ENCODE results near the gene TIPRL. TPM values are rescaled to one million over a fixed set of nuclear protein-coding genes. Genes with fewer than 3 reads are reported as not detected.

The TIPRL gene
- total RNA-seq, 1 donor, result 16.8 TPM

DNA sequence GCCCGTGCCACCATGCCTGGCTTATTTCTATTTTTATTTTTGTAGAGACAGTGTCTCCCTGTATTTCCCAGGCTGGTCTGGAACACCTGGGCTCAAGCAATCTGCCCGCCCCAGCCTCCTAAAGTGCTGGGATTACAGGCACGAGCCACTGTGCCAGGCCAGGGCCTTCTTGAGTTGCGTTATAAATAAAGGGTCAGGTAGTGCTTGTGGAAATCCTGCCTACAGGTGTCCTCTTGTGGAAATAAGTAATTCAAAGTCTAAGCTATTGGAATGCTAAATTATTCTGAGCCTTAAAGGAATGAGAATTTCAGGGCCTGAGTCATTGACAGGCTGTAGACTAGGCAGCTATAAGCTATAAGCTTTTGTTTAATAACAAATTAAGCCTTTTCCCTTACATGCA is 38.9 kb downstream of the TIPRL start:
- H3K27me3 ChIP-seq (ENCODE audit: insufficient read depth, low read length), result no peaks in the 10 kb centered on the region
- H3K9me3 ChIP-seq (ENCODE audit: low read depth, low read length), result no peaks in the 10 kb centered on the region
- H3K4me1 ChIP-seq (ENCODE audit: insufficient read depth, low read length), result no peaks in the 10 kb centered on the region
- H3K4me3 ChIP-seq (ENCODE audit: low read length), result no peak overlapping the region

DNA sequence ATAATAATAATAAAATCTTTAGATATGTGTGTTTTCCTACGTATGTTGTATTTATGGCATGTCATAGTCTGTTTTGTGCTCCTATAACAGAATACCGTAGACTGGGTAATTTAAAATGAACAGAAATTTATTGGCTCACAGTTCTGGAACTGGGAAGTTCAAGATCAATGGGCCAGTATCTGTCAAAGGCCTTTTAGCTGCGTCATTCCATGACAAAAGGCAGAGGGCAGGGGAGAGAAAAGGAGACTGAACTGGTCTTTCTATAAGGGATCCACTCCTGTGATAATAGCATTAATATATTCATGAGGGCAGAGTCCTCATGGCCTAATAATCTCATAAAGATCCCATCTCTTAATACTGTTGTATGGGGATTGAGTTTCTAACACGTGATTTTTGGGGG is 39.9 kb downstream of the TIPRL start:
- Histone ChIP-seq H3K4me1 (ENCODE audit: insufficient read depth, low read length) (no peaks in the 10 kb centered on the region), H3K9me3 (ENCODE audit: low read depth, low read length) (no peaks in the 10 kb centered on the region), H3K4me3 (ENCODE audit: low read length) (no peak overlapping the region), H3K27me3 (ENCODE audit: insufficient read depth, low read length) (no peaks in the 10 kb centered on the region)

DNA sequence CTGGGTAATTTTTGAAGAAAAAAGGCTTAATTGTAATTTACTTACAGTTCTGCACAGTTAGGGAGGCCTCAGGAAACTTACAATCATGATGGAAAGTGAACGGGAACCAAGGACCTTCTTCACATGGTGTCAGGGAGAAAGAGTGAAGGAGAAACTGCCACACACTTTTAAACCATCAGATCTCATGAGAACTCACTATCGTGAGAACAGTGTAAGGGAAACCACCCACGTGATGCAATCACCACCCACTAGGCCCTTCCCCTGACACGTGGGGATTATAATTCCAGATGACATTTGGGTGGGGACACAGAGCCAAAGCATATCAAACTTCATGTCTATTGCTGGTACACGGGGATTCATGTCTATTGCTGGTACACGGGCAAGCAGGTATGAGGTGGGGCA is 41.7 kb downstream of the TIPRL start:
- no peaks in the 10 kb centered on the region for H3K9me3 ChIP-seq (ENCODE audit: low read depth, low read length)
- no peak overlapping the region for H3K4me3 ChIP-seq (ENCODE audit: low read length)
- H3K27me3 ChIP-seq (ENCODE audit: insufficient read depth, low read length), result no peaks in the 10 kb centered on the region
- peaks cover 7% of the 10 kb centered on the region for H3K4me1 ChIP-seq (ENCODE audit: insufficient read depth, low read length)

DNA sequence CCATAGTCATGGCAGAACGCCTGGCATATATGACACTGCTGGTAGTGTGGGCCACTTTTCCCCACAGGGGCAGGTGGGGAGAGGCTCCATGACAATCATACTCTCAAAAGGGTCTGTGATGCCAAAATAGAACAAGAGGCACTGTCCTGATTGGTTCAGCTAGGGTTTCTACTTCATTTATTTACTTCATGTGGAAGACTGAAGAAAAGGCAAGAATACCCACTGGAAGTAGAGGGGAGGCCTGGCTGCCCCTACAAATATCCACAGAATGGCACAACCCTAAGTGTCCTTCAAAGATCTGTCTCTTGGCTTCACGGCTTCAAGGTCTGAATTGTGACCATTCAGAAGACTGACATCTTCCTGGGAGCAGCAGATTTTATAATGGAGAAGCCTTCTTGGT is 42.5 kb downstream of the TIPRL start:
- H3K27me3 ChIP-seq (ENCODE audit: insufficient read depth, low read length), result no peaks in the 10 kb centered on the region
- H3K4me1 ChIP-seq (ENCODE audit: insufficient read depth, low read length), result peaks cover 8% of the 10 kb centered on the region
- H3K9me3 ChIP-seq (ENCODE audit: low read depth, low read length), result no peaks in the 10 kb centered on the region
- no peak overlapping the region for H3K4me3 ChIP-seq (ENCODE audit: low read length)

DNA sequence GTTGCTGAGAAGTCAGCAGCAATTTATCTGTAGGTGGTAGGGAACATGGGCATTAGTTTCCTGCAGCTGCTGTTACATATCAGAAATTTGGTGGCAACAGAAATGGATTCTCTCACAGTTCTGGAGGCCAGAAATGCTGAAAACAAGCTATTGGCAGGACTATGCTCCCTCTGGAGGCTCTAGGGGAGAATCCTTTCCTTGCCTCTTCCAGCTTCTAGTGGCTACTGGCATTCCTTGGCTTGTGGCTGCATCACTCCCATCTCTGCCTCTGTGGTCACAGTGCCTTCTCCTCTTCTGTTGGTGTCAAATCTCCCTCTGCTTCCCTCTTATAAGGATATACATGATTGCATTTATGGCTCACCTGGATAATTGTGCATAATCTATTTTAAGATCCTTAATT is 44.5 kb downstream of the TIPRL start:
- H3K4me3 ChIP-seq (ENCODE audit: low read length), result no peak overlapping the region
- H3K4me1 ChIP-seq (ENCODE audit: insufficient read depth, low read length), result peaks cover 27% of the 10 kb centered on the region
- no peaks in the 10 kb centered on the region for H3K9me3 ChIP-seq (ENCODE audit: low read depth, low read length)
- H3K27me3 ChIP-seq (ENCODE audit: insufficient read depth, low read length), result no peaks in the 10 kb centered on the region

DNA sequence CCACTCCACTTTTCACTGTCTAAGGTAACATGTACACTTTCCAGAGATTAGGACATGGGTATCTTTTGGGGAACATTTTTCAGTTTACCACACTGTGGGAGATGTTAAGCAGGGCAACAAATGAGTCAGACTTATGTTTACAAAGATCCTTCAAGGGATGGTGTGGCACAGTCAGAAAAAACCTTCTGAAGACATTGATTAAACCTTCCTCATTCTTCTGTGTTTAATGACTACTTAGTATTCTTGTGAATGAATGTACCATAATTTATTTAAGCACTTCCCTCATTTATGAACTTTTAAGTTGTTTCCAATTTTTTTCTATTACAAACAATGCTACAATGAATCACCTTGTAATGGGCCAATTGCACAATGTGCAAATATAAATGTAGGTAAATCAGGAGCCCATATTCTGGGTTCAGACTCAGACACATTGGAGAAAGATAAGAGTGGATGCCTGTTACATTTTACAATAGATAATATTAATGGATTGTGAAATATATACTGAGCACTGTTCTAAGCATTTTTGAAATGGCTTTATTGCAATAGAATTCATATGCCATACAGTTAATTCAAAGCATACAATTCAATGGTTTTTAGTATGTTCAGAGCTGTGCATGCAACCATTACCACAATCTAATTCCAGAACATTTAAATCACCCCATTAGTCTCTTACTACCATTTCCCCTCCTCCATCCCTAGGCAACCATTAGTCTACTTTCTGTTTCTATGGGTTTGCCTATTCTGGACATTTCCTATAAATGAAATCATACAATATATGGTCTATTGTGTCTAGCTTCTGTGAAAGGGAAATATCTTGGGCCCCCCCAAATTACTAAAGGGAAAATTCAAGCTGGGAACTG is 45.1 kb downstream of the TIPRL start:
- Histone ChIP-seq H3K4me1 (ENCODE audit: insufficient read depth, low read length) (peaks cover 33% of the 10 kb centered on the region), H3K9me3 (ENCODE audit: low read depth, low read length) (no peaks in the 10 kb centered on the region)

DNA sequence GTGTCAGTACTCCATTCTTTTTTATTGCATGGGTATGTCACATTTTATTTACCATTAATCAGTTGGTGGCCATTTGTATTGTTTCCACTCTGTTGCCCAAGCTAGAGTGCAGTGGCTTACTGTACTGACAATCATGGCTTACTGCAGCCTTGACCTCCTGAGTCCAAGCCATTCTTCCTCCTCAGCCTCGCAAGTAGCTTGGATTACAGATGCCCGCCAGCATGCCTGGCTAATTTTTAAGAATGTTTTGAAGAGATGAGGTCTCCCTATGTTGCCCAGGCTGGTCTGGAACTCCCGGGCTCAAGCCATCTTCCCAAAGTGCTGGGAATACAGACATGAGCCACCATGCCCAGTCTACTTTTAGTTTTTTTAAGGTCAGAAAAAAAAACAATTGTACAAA is 46.2 kb downstream of the TIPRL start:
- Histone ChIP-seq H3K9me3 (ENCODE audit: low read depth, low read length) (no peaks in the 10 kb centered on the region), H3K4me1 (ENCODE audit: insufficient read depth, low read length) (peaks cover 40% of the 10 kb centered on the region), H3K4me3 (ENCODE audit: low read length) (peak overlapping the region; percentile 86), H3K27me3 (ENCODE audit: insufficient read depth, low read length) (no peaks in the 10 kb centered on the region)

More for the DNA sequence above, 45.1 kb downstream of the TIPRL start:
- Histone ChIP-seq H3K4me3 (ENCODE audit: low read length) (no peak overlapping the region), H3K27me3 (ENCODE audit: insufficient read depth, low read length) (no peaks in the 10 kb centered on the region)

DNA sequence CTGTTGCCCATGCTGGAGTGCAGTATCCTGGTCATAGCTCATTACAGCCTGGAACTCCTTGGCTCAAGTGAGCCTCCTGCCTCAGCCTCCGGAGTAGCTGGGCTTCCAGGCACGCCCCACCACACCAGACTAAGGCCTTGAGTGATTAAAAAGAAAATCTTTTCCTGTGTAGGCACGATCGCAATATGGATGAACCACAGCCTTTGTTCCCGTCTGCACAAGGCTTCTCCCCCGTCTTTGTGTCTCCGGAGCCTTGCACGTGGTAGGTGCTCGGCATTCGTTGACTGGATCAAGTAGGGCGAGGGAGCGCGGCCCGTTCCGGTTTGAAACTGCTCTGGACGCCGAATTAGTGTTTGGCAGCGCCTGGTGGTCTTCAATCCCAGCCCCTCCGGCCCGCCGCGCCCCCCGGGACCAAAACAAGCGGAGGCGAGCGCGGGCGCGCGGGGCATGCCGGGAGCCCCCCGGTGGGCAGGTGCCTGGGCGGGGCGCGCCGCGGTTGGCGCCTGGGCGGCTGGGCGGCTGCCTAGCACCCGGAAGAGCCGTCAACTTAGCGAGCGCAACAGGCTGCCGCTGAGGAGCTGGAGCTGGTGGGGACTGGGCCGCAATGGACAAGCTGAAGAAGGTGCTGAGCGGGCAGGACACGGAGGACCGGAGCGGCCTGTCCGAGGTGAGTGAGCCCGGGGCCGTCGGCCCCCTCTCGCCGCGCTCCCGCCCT is 46.9 kb downstream of the TIPRL start, which contains the start of gene SFT2D2:
Gene SFT2D2 (plus strand): TSS at position 529 of the 715 bp plus-strand sequence. CDS start 76 bp downstream, at position 605.
- Histone ChIP-seq H3K4me3 (ENCODE audit: low read length) (peak within 1 kb of the TSS; percentile 86), H3K4me1 (ENCODE audit: insufficient read depth, low read length) (peaks cover 40% of the 10 kb centered on the region), H3K9me3 (ENCODE audit: low read depth, low read length) (no peaks in the 10 kb centered on the region), H3K27me3 (ENCODE audit: insufficient read depth, low read length) (no peaks in the 10 kb centered on the region)

DNA sequence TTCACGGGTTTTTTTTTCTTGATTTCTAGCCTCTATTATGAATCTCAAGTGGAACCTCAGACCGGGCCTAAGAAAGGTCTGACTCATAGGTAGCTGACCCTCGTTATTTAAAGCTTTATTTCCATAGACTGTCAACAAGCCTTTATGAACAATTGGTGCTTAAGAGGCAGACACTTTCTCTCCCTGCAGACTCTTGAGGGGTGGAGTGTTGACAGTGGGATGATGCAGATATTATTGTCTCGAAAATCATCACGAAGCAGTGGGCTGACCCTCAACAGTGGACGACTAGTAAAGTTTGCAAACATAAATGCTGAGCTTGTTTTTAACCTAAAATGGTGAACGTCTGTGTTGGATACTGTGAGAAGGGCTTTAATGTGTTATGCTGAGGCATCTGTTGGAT is 48.9 kb downstream of the TIPRL start:
- H3K4me3 ChIP-seq (ENCODE audit: low read length), result peak overlapping the region; percentile 86
- no peaks in the 10 kb centered on the region for H3K27me3 ChIP-seq (ENCODE audit: insufficient read depth, low read length)
- H3K4me1 ChIP-seq (ENCODE audit: insufficient read depth, low read length), result peaks cover 45% of the 10 kb centered on the region
- no peaks in the 10 kb centered on the region for H3K9me3 ChIP-seq (ENCODE audit: low read depth, low read length)

DNA sequence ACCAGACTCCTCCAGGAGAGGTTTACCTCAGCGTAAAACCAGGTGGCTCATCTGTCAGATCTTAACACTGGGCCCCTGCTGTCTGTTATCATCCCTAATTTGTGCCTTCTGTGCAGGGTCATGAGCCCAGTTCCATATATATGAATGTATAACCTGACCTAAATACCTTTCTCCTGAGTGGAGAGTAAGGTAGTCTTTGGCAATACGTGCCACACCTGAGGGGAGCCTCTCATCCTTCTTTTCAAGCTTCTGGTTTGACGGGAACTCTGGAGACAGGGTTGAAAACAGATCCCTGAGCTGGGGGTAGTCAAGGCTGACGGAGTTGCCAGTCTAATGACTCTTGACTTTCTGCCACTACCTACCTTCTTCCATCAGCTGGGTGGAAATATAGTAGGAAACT is 51.1 kb downstream of the TIPRL start:
- Histone ChIP-seq H3K27me3 (ENCODE audit: insufficient read depth, low read length) (no peaks in the 10 kb centered on the region), H3K4me1 (ENCODE audit: insufficient read depth, low read length) (peaks cover 44% of the 10 kb centered on the region), H3K9me3 (ENCODE audit: low read depth, low read length) (no peaks in the 10 kb centered on the region), H3K4me3 (ENCODE audit: low read length) (no peak overlapping the region)

DNA sequence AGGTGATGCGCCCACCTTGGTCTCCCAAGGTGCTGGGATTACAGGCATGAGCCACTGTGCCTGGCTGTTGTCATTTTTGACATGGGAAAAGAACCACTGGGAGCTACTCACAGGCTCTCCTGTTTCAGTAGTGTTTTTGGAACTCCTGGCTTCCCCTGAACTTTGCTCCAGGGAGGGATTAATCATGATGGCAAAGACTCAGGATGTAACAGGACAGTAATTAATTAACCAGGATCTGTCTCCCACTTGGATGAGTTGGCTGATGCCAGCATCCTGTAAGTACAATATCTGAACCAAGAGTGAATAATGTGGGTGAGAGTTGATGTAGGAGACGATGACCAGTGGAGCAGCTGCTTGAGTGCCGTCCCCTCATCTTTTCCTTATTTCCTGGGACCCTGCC is 51.9 kb downstream of the TIPRL start:
- H3K9me3 ChIP-seq (ENCODE audit: low read depth, low read length), result no peaks in the 10 kb centered on the region
- H3K27me3 ChIP-seq (ENCODE audit: insufficient read depth, low read length), result no peaks in the 10 kb centered on the region
- H3K4me3 ChIP-seq (ENCODE audit: low read length), result no peak overlapping the region
- H3K4me1 ChIP-seq (ENCODE audit: insufficient read depth, low read length), result peaks cover 40% of the 10 kb centered on the region

DNA sequence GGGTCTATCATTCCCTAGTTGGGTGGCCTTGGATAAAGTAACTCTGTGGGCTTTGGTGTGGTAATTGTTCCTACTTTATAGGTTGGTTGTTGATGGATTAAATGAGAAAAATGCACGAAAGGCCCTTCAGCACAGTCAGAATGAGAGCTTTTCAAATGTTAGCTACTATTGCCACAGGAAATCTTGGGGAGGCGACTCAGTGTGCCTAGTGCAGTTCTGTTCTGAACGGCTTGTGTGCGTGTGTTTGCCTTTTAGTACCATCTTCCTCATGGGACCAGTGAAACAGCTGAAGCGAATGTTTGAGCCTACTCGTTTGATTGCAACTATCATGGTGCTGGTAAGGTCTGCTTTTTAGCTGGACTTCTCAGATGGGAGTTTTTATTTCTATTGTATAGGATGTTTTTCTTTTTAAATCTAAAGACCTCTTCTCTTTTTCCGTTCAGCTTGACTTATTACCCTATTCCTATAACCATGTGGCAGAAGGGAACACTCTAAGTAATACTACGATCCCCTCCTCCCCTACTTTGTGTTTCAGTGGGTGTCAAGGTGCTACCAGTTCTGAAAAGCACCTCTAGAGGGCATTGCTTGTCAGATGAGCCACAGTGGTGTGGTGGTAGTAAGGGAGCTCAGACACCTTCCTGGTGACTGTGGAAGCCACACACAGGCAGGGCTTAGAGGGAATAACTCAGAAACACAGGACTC is 56.2 kb downstream of the TIPRL start:
- Histone ChIP-seq H3K4me3 (ENCODE audit: low read length) (no peak overlapping the region), H3K4me1 (ENCODE audit: insufficient read depth, low read length) (peaks cover 8% of the 10 kb centered on the region)

DNA sequence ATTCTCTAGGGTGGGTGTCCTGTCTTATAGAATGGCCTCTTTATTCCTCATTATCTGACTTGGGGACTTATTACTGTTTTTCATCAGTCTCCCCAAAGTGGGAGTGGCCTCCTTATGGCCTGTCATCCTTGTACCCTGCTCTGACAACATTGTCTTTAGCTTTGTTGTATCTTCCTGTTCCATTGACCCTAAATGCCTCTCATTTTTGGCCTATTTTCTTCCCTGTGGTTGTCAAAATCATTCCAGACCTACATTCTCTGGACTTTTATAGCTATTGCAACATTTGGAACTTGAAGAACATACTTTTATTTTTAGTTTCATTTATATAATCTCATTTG is 56.8 kb downstream of the TIPRL start:
- H3K4me3 ChIP-seq (ENCODE audit: low read length), result no peak overlapping the region
- H3K9me3 ChIP-seq (ENCODE audit: low read depth, low read length), result no peaks in the 10 kb centered on the region
- peaks cover 8% of the 10 kb centered on the region for H3K4me1 ChIP-seq (ENCODE audit: insufficient read depth, low read length)
- H3K27me3 ChIP-seq (ENCODE audit: insufficient read depth, low read length), result no peaks in the 10 kb centered on the region

More for the DNA sequence above, 56.2 kb downstream of the TIPRL start:
- no peaks in the 10 kb centered on the region for H3K9me3 ChIP-seq (ENCODE audit: low read depth, low read length)
- no peaks in the 10 kb centered on the region for H3K27me3 ChIP-seq (ENCODE audit: insufficient read depth, low read length)

DNA sequence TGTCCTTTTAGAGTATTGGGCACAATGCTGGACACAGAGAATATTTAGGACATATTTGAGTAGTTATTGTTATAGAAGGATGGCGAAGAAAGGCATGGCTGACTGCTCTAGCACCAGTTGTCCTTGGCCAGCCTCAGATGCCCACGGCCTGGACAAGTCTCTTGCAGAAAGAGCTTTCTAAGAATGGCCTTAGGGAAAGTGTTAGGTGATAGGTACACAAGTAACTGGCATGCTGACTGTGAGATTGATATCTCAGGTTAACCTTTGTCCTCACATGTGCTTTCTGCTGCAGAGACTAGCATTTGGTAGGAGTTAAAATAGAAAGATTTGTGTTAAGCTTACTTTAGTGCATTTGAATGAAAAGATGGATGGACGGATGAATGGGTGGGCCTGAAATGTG is 57.2 kb downstream of the TIPRL start:
- peaks cover 5% of the 10 kb centered on the region for H3K4me1 ChIP-seq (ENCODE audit: insufficient read depth, low read length)
- no peaks in the 10 kb centered on the region for H3K27me3 ChIP-seq (ENCODE audit: insufficient read depth, low read length)
- no peaks in the 10 kb centered on the region for H3K9me3 ChIP-seq (ENCODE audit: low read depth, low read length)
- H3K4me3 ChIP-seq (ENCODE audit: low read length), result no peak overlapping the region
